ENCODE measurements around the gene RFT1. TPM values are rescaled to one million over a fixed set of nuclear protein-coding genes. Genes with fewer than 3 reads are reported as not detected.

The RFT1 gene
- 10 to 100 TPM in 11 of 12 donors, not detected in 1; 11.2 to 18.1 (median 13.5) TPM for polyA plus RNA-seq (ENCODE audit: insufficient read length in 12 of 12)
- long read RNA-seq, donor 1, full-length matches to known transcripts = 4 of 16 reads
- long read RNA-seq, donor 1, partial matches to known transcripts = 12 of 16 reads
- long read RNA-seq, donor 1, other reads (novel, unspliced or antisense) = 0 of 16 reads
- long read RNA-seq, donor 2, full-length matches to known transcripts = 5 of 5 reads
- long read RNA-seq, donor 2, partial matches to known transcripts = 0 of 5 reads
- long read RNA-seq, donor 2, other reads (novel, unspliced or antisense) = 0 of 5 reads
- long read RNA-seq, donor 3, full-length matches to known transcripts = 3 of 3 reads
- long read RNA-seq, donor 3, partial matches to known transcripts = 0 of 3 reads
- long read RNA-seq, donor 3, other reads (novel, unspliced or antisense) = 0 of 3 reads
- long read RNA-seq, donor 4 = 0 reads
- long read RNA-seq, donor 5, full-length matches to known transcripts = 1 of 1 reads
- long read RNA-seq, donor 5, partial matches to known transcripts = 0 of 1 reads
- long read RNA-seq, donor 5, other reads (novel, unspliced or antisense) = 0 of 1 reads
- long read RNA-seq, donor 6, full-length matches to known transcripts = 2 of 2 reads
- long read RNA-seq, donor 6, partial matches to known transcripts = 0 of 2 reads
- long read RNA-seq, donor 6, other reads (novel, unspliced or antisense) = 0 of 2 reads
- long read RNA-seq, donor 7, full-length matches to known transcripts = 1 of 1 reads
- long read RNA-seq, donor 7, partial matches to known transcripts = 0 of 1 reads
- long read RNA-seq, donor 7, other reads (novel, unspliced or antisense) = 0 of 1 reads
- long read RNA-seq, donor 8, full-length matches to known transcripts = 3 of 3 reads
- long read RNA-seq, donor 8, partial matches to known transcripts = 0 of 3 reads
- long read RNA-seq, donor 8, other reads (novel, unspliced or antisense) = 0 of 3 reads
- long read RNA-seq, donor 9, full-length matches to known transcripts = 3 of 3 reads
- long read RNA-seq, donor 9, partial matches to known transcripts = 0 of 3 reads
- long read RNA-seq, donor 9, other reads (novel, unspliced or antisense) = 0 of 3 reads
- long read RNA-seq, donor 10 = 0 reads
- long read RNA-seq, donor 11, full-length matches to known transcripts = 3 of 3 reads
- long read RNA-seq, donor 11, partial matches to known transcripts = 0 of 3 reads
- long read RNA-seq, donor 11, other reads (novel, unspliced or antisense) = 0 of 3 reads

GRCh38 chr3:53130179-53131061 is at the start of gene RFT1:
RFT1 (minus strand) TSS chr3:53130435; CDS start chr3:53130400, 35 bp downstream.
- DNase-seq = peak; percentile 97

- no peak for DNase-seq
Measured at GRCh38 chr3:53179580-53179979, 49.3 kb upstream of the RFT1 start.

- DNase-seq = no peak
Measured at GRCh38 chr3:53178246-53178645, 48.0 kb upstream of the RFT1 start.

GRCh38 chr3:53175613-53176540 is 45.6 kb upstream of the RFT1 start:
- no peak for DNase-seq

GRCh38 chr3:53174346-53175250 is 44.4 kb upstream of the RFT1 start:
- DNase-seq = no peak

- DNase-seq = no peak
Measured at GRCh38 chr3:53173107-53173506, 42.9 kb upstream of the RFT1 start.

- no peak for DNase-seq
Measured at GRCh38 chr3:53171827-53172505, 41.7 kb upstream of the RFT1 start.

- DNase-seq = no peak
Measured at GRCh38 chr3:53171064-53171418, 40.8 kb upstream of the RFT1 start.

GRCh38 chr3:53170325-53171063 is 40.3 kb upstream of the RFT1 start:
- DNase-seq = no peak

GRCh38 chr3:53169832-53170324 is 39.6 kb upstream of the RFT1 start:
- DNase-seq = no peak

GRCh38 chr3:53169045-53169831 is 39.0 kb upstream of the RFT1 start:
- DNase-seq = no peak

- no peak for DNase-seq
Measured at GRCh38 chr3:53168175-53168923, 38.1 kb upstream of the RFT1 start.

- DNase-seq = no peak
Measured at GRCh38 chr3:53167418-53168174, 37.4 kb upstream of the RFT1 start.

GRCh38 chr3:53166781-53167291 is 36.6 kb upstream of the RFT1 start:
- peak; percentile 55 for DNase-seq

- DNase-seq = no peak
Measured at GRCh38 chr3:53166206-53166605, 36.0 kb upstream of the RFT1 start.

Data from muscle of arm (tissue), 14 donors.